ENCODE data around the gene TTN.

TTN gene

GRCh38 chr2:178807227-178808008 is at the start of gene TTN:
TSS of gene TTN (minus strand) at chr2:178807423. CDS start at chr2:178804642, 2,781 bp downstream.
- no peak for DNase-seq (ENCODE audit: low spot score)

- DNase-seq (ENCODE audit: low spot score) = no peak
Observed at GRCh38 chr2:178855151-178855550, 47.9 kb upstream of the TTN start.

- DNase-seq (ENCODE audit: low spot score) = no peak
Observed at GRCh38 chr2:178848335-178848734, 41.1 kb upstream of the TTN start.

GRCh38 chr2:178846458-178846802 is 39.2 kb upstream of the TTN start:
- no peak for DNase-seq (ENCODE audit: low spot score)

GRCh38 chr2:178845566-178846457 is 38.6 kb upstream of the TTN start:
- DNase-seq (ENCODE audit: low spot score) = no peak

GRCh38 chr2:178844701-178845100 is 37.5 kb upstream of the TTN start:
- DNase-seq (ENCODE audit: low spot score) = no peak

GRCh38 chr2:178844269-178844668 is 37.0 kb upstream of the TTN start:
- no peak for DNase-seq (ENCODE audit: low spot score)

GRCh38 chr2:178843697-178844096 is 36.5 kb upstream of the TTN start:
- DNase-seq (ENCODE audit: low spot score) = no peak

- DNase-seq (ENCODE audit: low spot score) = no peak
Observed at GRCh38 chr2:178836807-178837206, 29.6 kb upstream of the TTN start.

- DNase-seq (ENCODE audit: low spot score) = no peak
Observed at GRCh38 chr2:178834086-178834485, 26.9 kb upstream of the TTN start.

- DNase-seq (ENCODE audit: low spot score) = no peak
Observed at GRCh38 chr2:178833382-178833781, 26.2 kb upstream of the TTN start.

- DNase-seq (ENCODE audit: low spot score) = no peak
Observed at GRCh38 chr2:178830451-178830850, 23.2 kb upstream of the TTN start.

GRCh38 chr2:178829981-178830380 is 22.8 kb upstream of the TTN start:
- no peak for DNase-seq (ENCODE audit: low spot score)

GRCh38 chr2:178829299-178829960 is 22.2 kb upstream of the TTN start:
- DNase-seq (ENCODE audit: low spot score) = no peak

GRCh38 chr2:178828486-178828881 is 21.3 kb upstream of the TTN start:
- DNase-seq (ENCODE audit: low spot score) = no peak

GRCh38 chr2:178827739-178828485 is 20.7 kb upstream of the TTN start:
- DNase-seq (ENCODE audit: low spot score) = no peak

- no peak for DNase-seq (ENCODE audit: low spot score)
Observed at GRCh38 chr2:178827111-178827510, 19.9 kb upstream of the TTN start.

- no peak for DNase-seq (ENCODE audit: low spot score)
Observed at GRCh38 chr2:178825183-178825582, 18.0 kb upstream of the TTN start.

- DNase-seq (ENCODE audit: low spot score) = no peak
Observed at GRCh38 chr2:178824181-178824580, 17.0 kb upstream of the TTN start.

- DNase-seq (ENCODE audit: low spot score) = peak; percentile 4
Observed at GRCh38 chr2:178819992-178820391, 12.8 kb upstream of the TTN start.

- DNase-seq (ENCODE audit: low spot score) = no peak
Observed at GRCh38 chr2:178819147-178819875, 12.1 kb upstream of the TTN start.

All from CD4-positive, alpha-beta T cell treated with Interleukin-15 for 4 hours (primary cell).